ENCODE results near the gene SLF2.

DNA sequence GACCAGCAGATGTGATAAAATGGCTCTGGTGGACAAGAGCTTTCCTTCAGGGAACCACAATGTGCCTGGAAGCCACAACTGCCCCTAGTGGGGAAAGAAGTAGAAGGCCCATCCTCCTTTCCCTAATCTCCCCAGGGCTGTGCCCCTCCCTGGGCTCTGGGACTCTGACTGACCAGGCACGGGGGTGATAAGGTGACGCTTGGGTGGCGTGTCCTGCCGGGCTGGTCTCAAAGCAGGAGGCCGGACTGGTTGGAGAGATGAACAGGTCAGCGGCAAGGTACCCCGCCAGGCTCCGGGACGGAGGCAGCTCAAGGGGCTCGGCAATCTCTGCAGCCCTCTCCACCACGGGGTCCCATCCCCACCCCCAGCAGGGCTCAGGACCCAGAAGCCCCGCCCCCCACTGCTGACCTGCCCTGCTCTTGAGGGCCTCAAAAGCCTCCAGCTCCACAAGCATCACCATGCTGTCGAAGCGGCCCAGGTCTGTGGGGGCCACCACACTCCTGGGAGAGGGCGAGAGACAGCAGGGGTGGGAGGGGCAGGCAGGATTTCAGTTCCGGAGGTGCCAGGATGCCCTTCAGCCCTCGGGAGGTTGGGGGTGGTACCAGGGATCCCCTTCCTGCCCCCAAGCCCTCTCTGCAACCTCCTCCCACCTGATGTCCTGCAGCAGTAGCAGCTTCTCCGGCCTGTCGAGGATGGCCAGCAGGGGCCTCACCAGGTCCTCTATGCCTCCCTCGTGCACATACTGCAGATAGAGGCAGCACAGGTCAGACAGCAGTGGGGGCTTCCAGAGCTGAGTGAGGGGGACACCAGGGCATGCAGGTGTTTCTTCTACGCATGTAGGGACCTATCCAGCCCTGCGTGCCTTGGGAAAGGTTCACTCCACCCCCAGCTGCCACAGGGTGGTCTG lies 99.0 kb downstream of the SLF2 start:
- TF ChIP-seq, protein P1, sequence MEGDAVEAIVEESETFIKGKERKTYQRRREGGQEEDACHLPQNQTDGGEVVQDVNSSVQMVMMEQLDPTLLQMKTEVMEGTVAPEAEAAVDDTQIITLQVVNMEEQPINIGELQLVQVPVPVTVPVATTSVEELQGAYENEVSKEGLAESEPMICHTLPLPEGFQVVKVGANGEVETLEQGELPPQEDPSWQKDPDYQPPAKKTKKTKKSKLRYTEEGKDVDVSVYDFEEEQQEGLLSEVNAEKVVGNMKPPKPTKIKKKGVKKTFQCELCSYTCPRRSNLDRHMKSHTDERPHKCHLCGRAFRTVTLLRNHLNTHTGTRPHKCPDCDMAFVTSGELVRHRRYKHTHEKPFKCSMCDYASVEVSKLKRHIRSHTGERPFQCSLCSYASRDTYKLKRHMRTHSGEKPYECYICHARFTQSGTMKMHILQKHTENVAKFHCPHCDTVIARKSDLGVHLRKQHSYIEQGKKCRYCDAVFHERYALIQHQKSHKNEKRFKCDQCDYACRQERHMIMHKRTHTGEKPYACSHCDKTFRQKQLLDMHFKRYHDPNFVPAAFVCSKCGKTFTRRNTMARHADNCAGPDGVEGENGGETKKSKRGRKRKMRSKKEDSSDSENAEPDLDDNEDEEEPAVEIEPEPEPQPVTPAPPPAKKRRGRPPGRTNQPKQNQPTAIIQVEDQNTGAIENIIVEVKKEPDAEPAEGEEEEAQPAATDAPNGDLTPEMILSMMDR (IDR thresholded peaks at IDR 0.05): no peak
- TF ChIP-seq POLR2A (IDR thresholded peaks at IDR 0.05): no peak
